ENCODE results near the gene COPS9. TPM values are rescaled to one million over a fixed set of nuclear protein-coding genes. Genes with fewer than 3 reads are reported as not detected.

Gene COPS9
- total and polyA plus RNA-seq, 2 donors (not counting 1 experiment from before 2014, with no cell fraction given), result 104 to 176 TPM

- Histone ChIP-seq H3K27ac (ENCODE audit: insufficient read depth, low read length) (no peak overlapping the region), H3K4me3 (replicated peaks in 1 of 4; ENCODE audit: control extremely low read depth in 1 of 4, insufficient read depth in 1 of 4, low read depth in 3 of 4, low read length in 4 of 4) (no peak overlapping the region), H3K9ac (ENCODE audit: insufficient read depth, low read length) (no peak overlapping the region), H3K4me2 (ENCODE audit: extremely low read depth, insufficient read depth, low read length) (no peak overlapping the region), H3K36me3 (ENCODE audit: control insufficient read depth, insufficient read depth, low read length) (no peaks in the 10 kb centered on the region), H2AFZ (ENCODE audit: low read length) (no peak overlapping the region), H3K27me3 (ENCODE audit: control insufficient read depth, insufficient read depth, low read length) (peaks cover 2% of the 10 kb centered on the region), H3K4me1 (ENCODE audit: control insufficient read depth, extremely low read depth, insufficient read depth, low read length) (no peaks in the 10 kb centered on the region), H3K9me3 (ENCODE audit: control insufficient read depth, insufficient read depth, low read depth, low read length) (peaks cover 1% of the 10 kb centered on the region), H3K79me2 (ENCODE audit: control insufficient read depth, insufficient read depth, low read length) (no peaks in the 10 kb centered on the region), H4K20me1 (ENCODE audit: control insufficient read depth, extremely low read depth, insufficient read depth, low read length) (no peaks in the 10 kb centered on the region)
- TF ChIP-seq CTCF (conservative IDR thresholded peaks at IDR 0.05 in 1 of 2, IDR thresholded peaks at IDR 0.05 in 1 of 2; ENCODE audit: low read depth in 1 of 2, low read length in 2 of 2), result no peak
- DNase-seq (ENCODE audit: low read depth in 2 of 2), result no peak
These were observed 6.8 kb upstream of the COPS9 start for GRCh38 chr2:240142859-240143258.

GRCh38 chr2:240142256-240142775, 6.2 kb upstream of the COPS9 start:
- H3K9me3 ChIP-seq (ENCODE audit: control insufficient read depth, insufficient read depth, low read depth, low read length), result no peaks in the 10 kb centered on the region
- DNase-seq (ENCODE audit: low read depth in 2 of 2), result no peak
- no peaks in the 10 kb centered on the region for H3K36me3 ChIP-seq (ENCODE audit: control insufficient read depth, insufficient read depth, low read length)
- TF ChIP-seq EZH2 (IDR thresholded peaks at IDR 0.05; ENCODE audit: low read length, missing control alignments) (no peak), CTCF (conservative IDR thresholded peaks at IDR 0.05 in 1 of 2, IDR thresholded peaks at IDR 0.05 in 1 of 2; ENCODE audit: low read depth in 1 of 2, low read length in 2 of 2) (no peak)
- no peaks in the 10 kb centered on the region for H3K79me2 ChIP-seq (ENCODE audit: control insufficient read depth, insufficient read depth, low read length)
- H3K4me2 ChIP-seq (ENCODE audit: extremely low read depth, insufficient read depth, low read length), result no peak overlapping the region
- no peaks in the 10 kb centered on the region for H3K4me1 ChIP-seq (ENCODE audit: control insufficient read depth, extremely low read depth, insufficient read depth, low read length)
- H3K4me3 ChIP-seq (replicated peaks in 1 of 4; ENCODE audit: control extremely low read depth in 1 of 4, insufficient read depth in 1 of 4, low read depth in 3 of 4, low read length in 4 of 4), result no peak overlapping the region
- no peak overlapping the region for H3K27ac ChIP-seq (ENCODE audit: insufficient read depth, low read length)
- H3K27me3 ChIP-seq (ENCODE audit: control insufficient read depth, insufficient read depth, low read length), result peaks cover 2% of the 10 kb centered on the region
- no peaks in the 10 kb centered on the region for H4K20me1 ChIP-seq (ENCODE audit: control insufficient read depth, extremely low read depth, insufficient read depth, low read length)
- H3K9ac ChIP-seq (ENCODE audit: insufficient read depth, low read length), result no peak overlapping the region
- H2AFZ ChIP-seq (ENCODE audit: low read length), result no peak overlapping the region

GRCh38 chr2:240141736-240142135, 5.6 kb upstream of the COPS9 start:
- Histone ChIP-seq H3K36me3 (ENCODE audit: control insufficient read depth, insufficient read depth, low read length) (no peaks in the 10 kb centered on the region), H3K9me3 (ENCODE audit: control insufficient read depth, insufficient read depth, low read depth, low read length) (no peaks in the 10 kb centered on the region), H3K4me1 (ENCODE audit: control insufficient read depth, extremely low read depth, insufficient read depth, low read length) (no peaks in the 10 kb centered on the region), H2AFZ (ENCODE audit: low read length) (no peak overlapping the region), H3K4me3 (replicated peaks in 1 of 4; ENCODE audit: control extremely low read depth in 1 of 4, insufficient read depth in 1 of 4, low read depth in 3 of 4, low read length in 4 of 4) (no peak overlapping the region), H3K9ac (ENCODE audit: insufficient read depth, low read length) (no peak overlapping the region), H3K27ac (ENCODE audit: insufficient read depth, low read length) (no peak overlapping the region), H4K20me1 (ENCODE audit: control insufficient read depth, extremely low read depth, insufficient read depth, low read length) (no peaks in the 10 kb centered on the region), H3K27me3 (ENCODE audit: control insufficient read depth, insufficient read depth, low read length) (peaks cover 2% of the 10 kb centered on the region), H3K79me2 (ENCODE audit: control insufficient read depth, insufficient read depth, low read length) (no peaks in the 10 kb centered on the region), H3K4me2 (ENCODE audit: extremely low read depth, insufficient read depth, low read length) (no peak overlapping the region)
- no peak for TF ChIP-seq EZH2 (IDR thresholded peaks at IDR 0.05; ENCODE audit: low read length, missing control alignments)
- TF ChIP-seq CTCF (conservative IDR thresholded peaks at IDR 0.05 in 1 of 2, IDR thresholded peaks at IDR 0.05 in 1 of 2; ENCODE audit: low read depth in 1 of 2, low read length in 2 of 2), result no peak
- no peak for DNase-seq (ENCODE audit: low read depth in 2 of 2)

All from fibroblast of lung (primary cell).